SKM-1 (cell line): Measurements from ENCODE around the gene SDF2L1.

Source experiments
- DNase-seq: peaks from one replicate; lab custom pipeline; 2025; ENCODE audit not compliant: unreplicated experiment; lab: John Stamatoyannopoulos, UW

The SDF2L1 gene

GRCh38 chr22:21621025-21621424 is 21.1 kb upstream of the SDF2L1 start:
- DNase-seq, result no peak

- peak; percentile 18 for DNase-seq
These were observed 19.8 kb upstream of the SDF2L1 start for GRCh38 chr22:21622011-21622918.

- DNase-seq, result no peak
These were observed 19.0 kb upstream of the SDF2L1 start for GRCh38 chr22:21622919-21623647.

GRCh38 chr22:21623648-21623970 is 18.5 kb upstream of the SDF2L1 start:
- no peak for DNase-seq

GRCh38 chr22:21624120-21624879 is 17.8 kb upstream of the SDF2L1 start:
- no peak for DNase-seq

GRCh38 chr22:21624880-21625791 is 17.0 kb upstream of the SDF2L1 start:
- no peak for DNase-seq

- no peak for DNase-seq
These were observed 15.9 kb upstream of the SDF2L1 start for GRCh38 chr22:21626073-21626734.

GRCh38 chr22:21626735-21627469 is 15.2 kb upstream of the SDF2L1 start:
- no peak for DNase-seq

- no peak for DNase-seq
These were observed 13.5 kb upstream of the SDF2L1 start for GRCh38 chr22:21628386-21629254.

GRCh38 chr22:21629255-21630149 is 12.6 kb upstream of the SDF2L1 start, which contains the start of gene YDJC:
Gene YDJC, minus strand, starts transcription at chr22:21630022. Its CDS starts 8 bp downstream, at chr22:21630014.
- DNase-seq, result peak; percentile 90

- DNase-seq, result no peak
These were observed 11.1 kb upstream of the SDF2L1 start for GRCh38 chr22:21631025-21631424.

- DNase-seq, result no peak
These were observed 9.7 kb upstream of the SDF2L1 start, which contains the start of gene CCDC116 for GRCh38 chr22:21632237-21632895. Gene CCDC116, plus strand, starts transcription at chr22:21632760. Its CDS starts 422 bp downstream, at chr22:21633182.

GRCh38 chr22:21632931-21633330 is 9.2 kb upstream of the SDF2L1 start:
- no peak for DNase-seq

- no peak for DNase-seq
These were observed 8.6 kb upstream of the SDF2L1 start for GRCh38 chr22:21633481-21633880.

GRCh38 chr22:21634081-21634480 is 8.0 kb upstream of the SDF2L1 start:
- DNase-seq, result no peak

- no peak for DNase-seq
These were observed 7.3 kb upstream of the SDF2L1 start for GRCh38 chr22:21634844-21635243.
